A549 (cell line): ENCODE data around the gene C1orf146. TPM values are rescaled to one million over a fixed set of nuclear protein-coding genes. Genes with fewer than 3 reads are reported as not detected.

ENCODE experiments used
- ATAC-seq, 2 experiments: fragments of 200-7000 bp in 1 of 2; fragments of >200 bp in 1 of 2; cut with Nextera tagmentation in 1 of 2; cut with Tn5 transposase in 1 of 2; 3 replicates each; pipeline versions ENCODE4 v1.8.0 to v1.9.1; 2018 to 2020; ENCODE audit warnings: mild to moderate bottlenecking in 1 of 2, moderate library complexity in 1 of 2
- CTCF ChIA-PET: fragments of 300-600 bp; sonication (Branson Sonifier 250); formaldehyde crosslinking; extraction: SDS; loops from one replicate; lab custom pipeline; 2021; ENCODE audit warnings: antibody characterized with exemption, inconsistent platforms; lab: Yijun Ruan, JAX
- POLR2A ChIA-PET: fragments of 350-600 bp; formaldehyde crosslinking; extraction: SDS; loops from one replicate; lab custom pipeline; 2021; ENCODE audit warnings: antibody characterized with exemption, inconsistent platforms; lab: Yijun Ruan, JAX
- DNase-seq, 2 experiments: peaks; one replicate each; pipeline versions ENCODE4 v3.0.0 to v3.0.0-alpha.2; 2011 to 2016; ENCODE audit warnings: low read depth in 1 of 2, low spot score in 1 of 2
- FAIRE-seq: peaks from 2 replicates; lab custom pipeline; 2011; peaks lifted over from hg19 to GRCh38; lab: Jason Lieb, UNC
- H3K27ac ChIP-seq, 2 experiments: fragments of >200 bp; sonication (Bioruptor Twin); formaldehyde crosslinking; 3 replicates each; pipeline ENCODE4 v1.5.1; 2016 to 2017
- H3K4me1 ChIP-seq: fragments of >200 bp; sonication (Bioruptor Twin); formaldehyde crosslinking; 3 replicates; pipeline ENCODE4 v1.6.1; 2016
- H3K4me2 ChIP-seq: fragments of >200 bp; sonication (Bioruptor Twin); formaldehyde crosslinking; 3 replicates; pipeline ENCODE4 v1.6.1; 2016
- H3K4me3 ChIP-seq: fragments of >200 bp; sonication (Bioruptor Twin); formaldehyde crosslinking; 3 replicates; pipeline ENCODE4 v1.5.1; 2016
- H3K9me3 ChIP-seq: fragments of >200 bp; sonication (Bioruptor Twin); formaldehyde crosslinking; 3 replicates; pipeline ENCODE4 v1.6.1; 2016
- BHLHE40 ChIP-seq: IDR thresholded peaks from 2 replicates; pipeline ENCODE4 v1.6.1; 2012; ENCODE audit warnings: low read depth, low read length, inconsistent platforms
- CBX2 ChIP-seq: fragments of 200-600 bp; sonication (generic); IDR thresholded peaks from 2 replicates; pipeline ENCODE4 v1.6.1; 2016; ENCODE audit warnings: low read depth, mild to moderate bottlenecking, borderline replicate concordance
- CBX8 ChIP-seq: fragments of 200-600 bp; sonication (generic); IDR thresholded peaks from 2 replicates; pipeline ENCODE4 v1.6.1; 2016
- CHD2 ChIP-seq: fragments of 150-350 bp; IDR thresholded peaks from 2 replicates; pipeline ENCODE4 v1.6.1; 2014; ENCODE audit warnings: low read length; ENCODE audit not compliant: partially characterized antibody
- E2F6 ChIP-seq: IDR thresholded peaks from 2 replicates; pipeline ENCODE4 v1.6.1; 2012; ENCODE audit warnings: low read depth, borderline replicate concordance
- EHMT2 ChIP-seq: fragments of 200-600 bp; sonication (generic); IDR thresholded peaks from 2 replicates; pipeline ENCODE4 v1.6.1; 2016; ENCODE audit warnings: antibody characterized with exemption, low read depth, mild to moderate bottlenecking, moderate library complexity
- ESRRA ChIP-seq: fragments of 150-350 bp; IDR thresholded peaks from 2 replicates; pipeline ENCODE4 v1.6.1; 2014; ENCODE audit warnings: mild to moderate bottlenecking, low read length, borderline replicate concordance
- FOSL2 ChIP-seq, 2 experiments: fragments of 450-650 bp in 1 of 2; fragments of >200 bp in 1 of 2; sonication (Bioruptor Twin) in 1 of 2; formaldehyde crosslinking; IDR thresholded peaks; 2 replicates each; pipeline versions ENCODE4 v1.5.0 to v1.6.1; 2016 to 2020; ENCODE audit warnings: mild to moderate bottlenecking in 1 of 2, moderate library complexity in 1 of 2
- FOXS1 ChIP-seq: fragments of 250-450 bp; sonication (Bioruptor Pico); IDR thresholded peaks from 2 replicates; pipeline ENCODE4 v1.5.0; 2020; ENCODE audit warnings: mild to moderate bottlenecking, moderate library complexity
- GATA3 ChIP-seq: IDR thresholded peaks from 2 replicates; pipeline ENCODE4 v1.6.1; 2012; ENCODE audit warnings: borderline replicate concordance
- HDAC2 ChIP-seq: fragments of 200-600 bp; sonication (generic); IDR thresholded peaks from 2 replicates; pipeline ENCODE4 v1.6.1; 2016
- HOXA7 ChIP-seq: fragments of 250-450 bp; sonication (Bioruptor Pico); IDR thresholded peaks from 2 replicates; pipeline ENCODE4 v1.5.0; 2020; ENCODE audit warnings: mild to moderate bottlenecking, moderate library complexity
- HOXB5 ChIP-seq: fragments of 250-450 bp; sonication (Bioruptor Pico); IDR thresholded peaks from 2 replicates; pipeline ENCODE4 v1.5.0; 2020; ENCODE audit warnings: mild to moderate bottlenecking, moderate library complexity
- KDM5A ChIP-seq: fragments of 200-600 bp; sonication (generic); IDR thresholded peaks from 2 replicates; pipeline ENCODE4 v1.6.1; 2016; ENCODE audit warnings: antibody characterized with exemption, mild to moderate bottlenecking
- MAX ChIP-seq: IDR thresholded peaks from 2 replicates; pipeline ENCODE4 v1.6.1; 2012
- NR3C1 ChIP-seq: fragments of >200 bp; sonication (Bioruptor Twin); formaldehyde crosslinking; IDR thresholded peaks from 3 replicates; pipeline ENCODE4 v1.6.1; 2017
- RAD21 ChIP-seq, 2 experiments: fragments of >200 bp in 1 of 2; sonication (Bioruptor Twin) in 1 of 2; formaldehyde crosslinking in 1 of 2; IDR thresholded peaks in 1 of 2; conservative IDR thresholded peaks in 1 of 2; 2 replicates in 1 of 2; 3 replicates in 1 of 2; pipeline ENCODE4 v1.6.1; 2012 to 2018; ENCODE audit warnings: inconsistent platforms in 1 of 2
- RFX5 ChIP-seq: fragments of 450-650 bp; IDR thresholded peaks from 2 replicates; pipeline ENCODE4 v1.7.1; 2014; ENCODE audit warnings: antibody characterized with exemption, mild to moderate bottlenecking, moderate library complexity
- SREBF2 ChIP-seq: fragments of 450-650 bp; IDR thresholded peaks from 2 replicates; pipeline ENCODE4 v1.6.1; 2014; ENCODE audit warnings: mild to moderate bottlenecking, moderate library complexity
- USF2 ChIP-seq: fragments of 450-650 bp; IDR thresholded peaks from 2 replicates; pipeline ENCODE4 v1.6.1; 2014; ENCODE audit warnings: antibody characterized with exemption
- ZFP36 ChIP-seq: fragments of 450-650 bp; IDR thresholded peaks from 2 replicates; pipeline ENCODE4 v1.6.1; 2014; ENCODE audit warnings: borderline replicate concordance; ENCODE audit not compliant: partially characterized antibody
- ZNF302 ChIP-seq: fragments of 250-450 bp; sonication (Bioruptor Pico); IDR thresholded peaks from 2 replicates; pipeline ENCODE4 v1.9.0; 2021; ENCODE audit warnings: inconsistent platforms, mild to moderate bottlenecking, moderate library complexity
- WGBS: methylation state at CpG from one replicate; pipeline ENCODE4 v1.1.6; 2017; ENCODE audit errors: missing lambda C conversion rate; 5-methylcytosine and 5-hydroxymethylcytosine counted together
- polyA plus RNA-seq, 4 experiments: library from polyadenylated mRNA; depleted of rRNA in 3 of 4; stranded (reverse); fragments of >200 nt; fragmentation: RNase III in 1 of 4; extraction: RNeasy Plus Mini Kit Qiagen cat#74134 plus additional on column Dnase treatment in 1 of 4; gene quantifications; 2 replicates in 3 of 4; 3 replicates in 1 of 4; pipeline ENCODE4 v1.2.3, GENCODE V29; 2011 to 2017
- TF ChIP-seq, protein P1 (sequence below): fragments of >200 bp; sonication (Bioruptor Twin); formaldehyde crosslinking; IDR thresholded peaks from 3 replicates; pipeline ENCODE4 v1.5.1; 2016

C1orf146 gene
- polyA plus RNA-seq, 2 of the 4 experiments (the other 2 are of a cell fraction): not detected

- Histone ChIP-seq H3K27ac (no peak overlapping the region), H3K4me2 (no peak overlapping the region), H3K4me1 (no peaks in the 10 kb centered on the region), H3K4me3 (no peak overlapping the region), H3K9me3 (0 out of 3 replicates have a peak, but pooled peaks cover 5% of the 10 kb centered on the region)
- TF ChIP-seq RFX5 (no peak), CBX2 (no peak)
- no peak for ATAC-seq
- CTCF ChIA-PET: no interaction called here
- WGBS: 15% methylated on average over 2 of the region's 2 CpGs
- no peak for DNase-seq
- POLR2A ChIA-PET: no interaction called here
- no peak for FAIRE-seq
Measured at GRCh38 chr1:92210701-92211100, 7.0 kb upstream of the C1orf146 start.

GRCh38 chr1:92211166-92211565 is 6.5 kb upstream of the C1orf146 start:
- no peak for FAIRE-seq
- ATAC-seq: no peak
- TF ChIP-seq, protein P1, sequence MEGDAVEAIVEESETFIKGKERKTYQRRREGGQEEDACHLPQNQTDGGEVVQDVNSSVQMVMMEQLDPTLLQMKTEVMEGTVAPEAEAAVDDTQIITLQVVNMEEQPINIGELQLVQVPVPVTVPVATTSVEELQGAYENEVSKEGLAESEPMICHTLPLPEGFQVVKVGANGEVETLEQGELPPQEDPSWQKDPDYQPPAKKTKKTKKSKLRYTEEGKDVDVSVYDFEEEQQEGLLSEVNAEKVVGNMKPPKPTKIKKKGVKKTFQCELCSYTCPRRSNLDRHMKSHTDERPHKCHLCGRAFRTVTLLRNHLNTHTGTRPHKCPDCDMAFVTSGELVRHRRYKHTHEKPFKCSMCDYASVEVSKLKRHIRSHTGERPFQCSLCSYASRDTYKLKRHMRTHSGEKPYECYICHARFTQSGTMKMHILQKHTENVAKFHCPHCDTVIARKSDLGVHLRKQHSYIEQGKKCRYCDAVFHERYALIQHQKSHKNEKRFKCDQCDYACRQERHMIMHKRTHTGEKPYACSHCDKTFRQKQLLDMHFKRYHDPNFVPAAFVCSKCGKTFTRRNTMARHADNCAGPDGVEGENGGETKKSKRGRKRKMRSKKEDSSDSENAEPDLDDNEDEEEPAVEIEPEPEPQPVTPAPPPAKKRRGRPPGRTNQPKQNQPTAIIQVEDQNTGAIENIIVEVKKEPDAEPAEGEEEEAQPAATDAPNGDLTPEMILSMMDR: no peak
- TF ChIP-seq ZNF302 (CRISPR knock-in tag): no peak
- TF ChIP-seq HOXB5 (CRISPR knock-in tag): no peak
- TF ChIP-seq EHMT2: no peak
- TF ChIP-seq FOSL2 (IDR thresholded peaks at IDR 0.05): no peak
- no peak for TF ChIP-seq FOSL2 (CRISPR knock-in tag; IDR thresholded peaks at IDR 0.05)
- TF ChIP-seq NR3C1: no peak
- no peak for TF ChIP-seq CBX8
- no peak for TF ChIP-seq RAD21 (conservative IDR thresholded peaks at IDR 0.05 in 1 of 2, IDR thresholded peaks at IDR 0.05 in 1 of 2)
- no peak for TF ChIP-seq USF2
- TF ChIP-seq KDM5A: no peak
- TF ChIP-seq E2F6: no peak
- TF ChIP-seq HDAC2: no peak
- no peak for TF ChIP-seq BHLHE40
- TF ChIP-seq ZFP36: no peak
- no peak for TF ChIP-seq GATA3
- no peak for TF ChIP-seq HOXA7
- TF ChIP-seq, all 56 proteins: peak for 0
- no peaks in the 10 kb centered on the region for H3K4me1 ChIP-seq
- no peak for DNase-seq
- WGBS: 93% methylated on average over 2 of the region's 2 CpGs
- H3K4me3 ChIP-seq: no peak overlapping the region
- no peak overlapping the region for H3K4me2 ChIP-seq
- CTCF ChIA-PET: no interaction called here
- H3K27ac ChIP-seq: no peak overlapping the region
- POLR2A ChIA-PET: interaction anchor here (0.6 kb wide), 1 partner anchor 474 kb away, joined by 3 read pairs; no protein-coding TSS in a partner anchor
- H3K9me3 ChIP-seq: 0 out of 3 replicates have a peak, but pooled peaks cover 3% of the 10 kb centered on the region

DNA sequence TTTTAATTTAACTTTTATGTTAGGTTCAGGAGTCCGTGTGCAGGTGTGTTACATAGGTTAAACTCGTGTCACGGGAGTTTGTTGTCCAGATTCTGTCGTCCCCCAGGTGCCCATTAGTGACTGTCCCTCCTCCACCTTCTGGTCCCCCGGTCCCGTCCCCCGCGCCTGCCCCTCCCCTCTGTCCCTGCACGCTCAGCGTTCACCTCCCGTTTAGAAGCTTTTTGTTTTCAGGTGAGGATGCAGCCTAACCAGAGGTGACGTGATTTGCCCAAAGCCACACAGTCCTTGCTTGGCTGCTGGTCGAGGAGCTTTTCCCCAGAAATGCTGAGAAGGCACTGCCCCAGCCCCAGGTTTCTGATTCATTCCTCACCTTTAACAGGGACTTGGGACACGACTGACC is 844 bp downstream of the C1orf146 start:
- ChIA-PET POLR2A (no interaction called here), CTCF (no interaction called here)
- no peaks in the 10 kb centered on the region for H3K4me1 ChIP-seq
- no peak overlapping the region for H3K27ac ChIP-seq
- H3K9me3 ChIP-seq: no peaks in the 10 kb centered on the region
- DNase-seq: no peak
- no peak overlapping the region for H3K4me2 ChIP-seq
- no peak overlapping the region for H3K4me3 ChIP-seq
- WGBS: 73% methylated on average over 14 of the region's 14 CpGs
- FAIRE-seq: no peak
- TF ChIP-seq FOSL2 (IDR thresholded peaks at IDR 0.05) (no peak), FOSL2 (CRISPR knock-in tag; IDR thresholded peaks at IDR 0.05) (no peak), SREBF2 (no peak), FOXS1 (CRISPR knock-in tag) (no peak), ESRRA (no peak), MAX (no peak), CHD2 (no peak)
- no peak for ATAC-seq
